Measurements from ENCODE around the gene EBLN2. TPM values are rescaled to one million over a fixed set of nuclear protein-coding genes. Genes with fewer than 3 reads are reported as not detected.

EBLN2 gene
- total RNA-seq, 1 donor from 2014 or later, result 16.9 TPM

GRCh38 chr3:73094951-73095350 is 33.5 kb downstream of the EBLN2 start:
- Mint-ChIP-seq H3K27me3 (peaks cover 3% of the 10 kb centered on the region), H3K4me1 (ENCODE audit: low read depth) (peaks cover 2% of the 10 kb centered on the region), H3K27ac (no peak overlapping the region), H3K9me3 (ENCODE audit: low read depth) (no peaks in the 10 kb centered on the region), H3K4me3 (ENCODE audit: low read depth) (no peak overlapping the region), H3K36me3 (ENCODE audit: insufficient read depth) (no peaks in the 10 kb centered on the region)
- TF ChIP-seq CTCF (IDR thresholded peaks at IDR 0.05; ENCODE audit: unreplicated experiment), result no peak
- DNase-seq (ENCODE audit: low spot score, unreplicated experiment), result no peak

GRCh38 chr3:73096169-73096568 is 34.7 kb downstream of the EBLN2 start:
- H3K27ac Mint-ChIP-seq, result no peak overlapping the region
- no peak for DNase-seq (ENCODE audit: low spot score, unreplicated experiment)
- H3K9me3 Mint-ChIP-seq (ENCODE audit: low read depth), result no peaks in the 10 kb centered on the region
- H3K27me3 Mint-ChIP-seq, result peaks cover 3% of the 10 kb centered on the region
- peaks cover 5% of the 10 kb centered on the region for H3K4me1 Mint-ChIP-seq (ENCODE audit: low read depth)
- no peak for TF ChIP-seq CTCF (IDR thresholded peaks at IDR 0.05; ENCODE audit: unreplicated experiment)
- H3K36me3 Mint-ChIP-seq (ENCODE audit: insufficient read depth), result no peaks in the 10 kb centered on the region
- no peak overlapping the region for H3K4me3 Mint-ChIP-seq (ENCODE audit: low read depth)

GRCh38 chr3:73098026-73098425 is 36.6 kb downstream of the EBLN2 start:
- Mint-ChIP-seq H3K4me3 (ENCODE audit: low read depth) (no peak overlapping the region), H3K4me1 (ENCODE audit: low read depth) (peaks cover 11% of the 10 kb centered on the region), H3K27ac (no peak overlapping the region), H3K9me3 (ENCODE audit: low read depth) (no peaks in the 10 kb centered on the region), H3K27me3 (peaks cover 3% of the 10 kb centered on the region), H3K36me3 (ENCODE audit: insufficient read depth) (no peaks in the 10 kb centered on the region)
- TF ChIP-seq CTCF (IDR thresholded peaks at IDR 0.05; ENCODE audit: unreplicated experiment), result no peak
- no peak for DNase-seq (ENCODE audit: low spot score, unreplicated experiment)

GRCh38 chr3:73098873-73099272 is 37.4 kb downstream of the EBLN2 start:
- TF ChIP-seq CTCF (IDR thresholded peaks at IDR 0.05; ENCODE audit: unreplicated experiment), result no peak
- peaks cover 3% of the 10 kb centered on the region for H3K27me3 Mint-ChIP-seq

DNA sequence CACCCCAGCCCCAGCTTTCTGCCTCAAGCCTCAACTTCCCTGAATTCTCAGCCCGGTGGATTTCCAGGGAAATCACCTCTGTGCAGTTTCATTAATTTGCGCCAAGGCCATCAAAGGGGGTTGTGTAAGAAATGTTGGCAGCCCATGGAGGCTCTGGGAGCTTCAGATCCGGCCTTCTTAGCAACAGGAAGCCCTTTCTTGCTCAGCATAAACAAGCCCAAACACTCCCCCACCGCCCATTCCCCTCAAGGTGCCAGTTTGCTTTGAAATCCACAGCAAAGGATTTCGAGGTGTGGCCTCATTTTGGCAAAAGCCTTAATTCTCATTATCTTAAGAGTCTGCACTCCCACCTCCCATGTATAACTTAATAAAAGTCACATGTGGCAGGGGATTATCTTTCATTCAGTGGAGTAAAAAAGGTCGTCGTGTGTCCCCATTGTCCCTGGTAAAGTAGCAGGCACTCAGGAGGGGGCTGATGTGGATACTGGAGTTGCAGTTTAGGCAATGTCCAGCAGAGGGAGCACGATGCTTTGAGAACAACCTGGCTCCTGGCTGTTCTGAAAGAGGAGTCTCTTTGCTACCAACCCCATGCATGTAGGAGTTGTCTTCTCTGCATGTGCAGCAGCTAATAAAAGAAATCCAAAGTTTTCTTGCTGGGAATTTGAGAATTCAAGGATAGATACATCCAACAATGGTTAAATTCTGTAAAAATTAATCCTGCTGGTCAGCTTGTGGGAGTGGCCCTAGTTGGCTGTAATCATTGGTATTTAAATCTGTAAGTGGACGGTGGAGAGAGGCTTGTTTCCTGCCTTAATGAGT is 39.5 kb downstream of the EBLN2 start:
- Mint-ChIP-seq H3K36me3 (ENCODE audit: insufficient read depth) (no peaks in the 10 kb centered on the region), H3K4me1 (ENCODE audit: low read depth) (peaks cover 11% of the 10 kb centered on the region), H3K4me3 (ENCODE audit: low read depth) (no peak overlapping the region), H3K27ac (no peak overlapping the region), H3K27me3 (peaks cover 3% of the 10 kb centered on the region), H3K9me3 (ENCODE audit: low read depth) (no peaks in the 10 kb centered on the region)
- peak; percentile 93 for TF ChIP-seq CTCF (IDR thresholded peaks at IDR 0.05; ENCODE audit: unreplicated experiment)
- peak; percentile 78 for DNase-seq (ENCODE audit: low spot score, unreplicated experiment)

More at GRCh38 chr3:73098873-73099272, 37.4 kb downstream of the EBLN2 start:
- Mint-ChIP-seq H3K9me3 (ENCODE audit: low read depth) (no peaks in the 10 kb centered on the region), H3K4me3 (ENCODE audit: low read depth) (no peak overlapping the region), H3K4me1 (ENCODE audit: low read depth) (peaks cover 11% of the 10 kb centered on the region), H3K36me3 (ENCODE audit: insufficient read depth) (no peaks in the 10 kb centered on the region), H3K27ac (no peak overlapping the region)
- DNase-seq (ENCODE audit: low spot score, unreplicated experiment), result no peak

Data from progenitor cell of endocrine pancreas (in vitro differentiated cells).